SU-DHL-6 (cell line): ENCODE data around the gene BOLA1.

ENCODE experiments used
- EZH2phosphoT487 ChIP-seq: fragments of 200-600 bp; sonication (generic), shearing (Covaris generic); conservative IDR thresholded peaks from 2 replicates; pipeline ENCODE4 v1.6.1; 2018; ENCODE audit warnings: mild to moderate bottlenecking, antibody characterized with exemption, low read length, moderate library complexity, mixed read lengths
- TF ChIP-seq, protein P1 (sequence below): fragments of 200-600 bp; sonication (generic); IDR thresholded peaks from one replicate; pipeline ENCODE4 v1.5.1; 2017; ENCODE audit warnings: antibody characterized with exemption, mild to moderate bottlenecking, low read length, moderate library complexity; ENCODE audit not compliant: insufficient read depth, poor library complexity, severe bottlenecking

DNA sequence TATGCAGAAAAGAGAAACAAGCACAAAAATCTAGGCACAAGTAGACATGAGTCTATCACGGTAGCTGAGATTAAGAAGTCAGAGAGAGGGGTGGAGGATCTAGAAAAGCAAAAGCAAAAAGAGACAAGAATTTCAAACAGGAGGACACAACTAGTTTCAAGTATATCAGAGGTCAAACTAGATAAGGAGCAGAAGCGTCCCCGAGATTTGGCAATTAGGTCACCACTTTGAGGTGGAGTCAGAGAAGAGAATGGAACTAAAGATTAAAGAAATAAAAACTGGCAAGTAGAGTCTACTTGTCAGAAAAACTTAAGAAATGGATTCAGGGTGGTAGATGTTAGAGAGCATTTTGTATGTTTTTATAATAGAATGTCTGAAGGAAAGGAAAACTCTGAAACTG lies 26.0 kb downstream of the BOLA1 start:
- TF ChIP-seq, protein P1, sequence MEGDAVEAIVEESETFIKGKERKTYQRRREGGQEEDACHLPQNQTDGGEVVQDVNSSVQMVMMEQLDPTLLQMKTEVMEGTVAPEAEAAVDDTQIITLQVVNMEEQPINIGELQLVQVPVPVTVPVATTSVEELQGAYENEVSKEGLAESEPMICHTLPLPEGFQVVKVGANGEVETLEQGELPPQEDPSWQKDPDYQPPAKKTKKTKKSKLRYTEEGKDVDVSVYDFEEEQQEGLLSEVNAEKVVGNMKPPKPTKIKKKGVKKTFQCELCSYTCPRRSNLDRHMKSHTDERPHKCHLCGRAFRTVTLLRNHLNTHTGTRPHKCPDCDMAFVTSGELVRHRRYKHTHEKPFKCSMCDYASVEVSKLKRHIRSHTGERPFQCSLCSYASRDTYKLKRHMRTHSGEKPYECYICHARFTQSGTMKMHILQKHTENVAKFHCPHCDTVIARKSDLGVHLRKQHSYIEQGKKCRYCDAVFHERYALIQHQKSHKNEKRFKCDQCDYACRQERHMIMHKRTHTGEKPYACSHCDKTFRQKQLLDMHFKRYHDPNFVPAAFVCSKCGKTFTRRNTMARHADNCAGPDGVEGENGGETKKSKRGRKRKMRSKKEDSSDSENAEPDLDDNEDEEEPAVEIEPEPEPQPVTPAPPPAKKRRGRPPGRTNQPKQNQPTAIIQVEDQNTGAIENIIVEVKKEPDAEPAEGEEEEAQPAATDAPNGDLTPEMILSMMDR = no peak
- no peak for TF ChIP-seq EZH2phosphoT487
